DOHH2 (cell line): ENCODE results near the gene LRP10.

Experiments used
- H3F3A ChIP-seq: fragments of 200-600 bp; sonication (generic), shearing (Covaris generic); 2 replicates; pipeline ENCODE4 v1.6.0; 2016; ENCODE audit warnings: antibody characterized with exemption, mild to moderate bottlenecking; ENCODE audit not compliant: control insufficient read depth, insufficient read depth
- H3K27ac ChIP-seq: fragments of 200-600 bp; sonication (generic); 2 replicates; pipeline ENCODE4 v1.5.1; 2014; ENCODE audit warnings: low read depth, mild to moderate bottlenecking, low read length, moderate library complexity
- H3K27me3 ChIP-seq: fragments of 200-600 bp; sonication (generic); 2 replicates; pipeline ENCODE4 v1.6.1; 2014; ENCODE audit warnings: mild to moderate bottlenecking, low read length, mixed read lengths; ENCODE audit not compliant: control insufficient read depth
- H3K36me3 ChIP-seq: fragments of 200-600 bp; sonication (generic); 2 replicates; pipeline ENCODE4 v1.6.1; 2014; ENCODE audit warnings: mild to moderate bottlenecking, low read length, moderate library complexity, mixed read lengths; ENCODE audit not compliant: control insufficient read depth
- H3K4me1 ChIP-seq: fragments of 200-600 bp; sonication (generic); 2 replicates; pipeline ENCODE4 v1.6.1; 2014; ENCODE audit warnings: mild to moderate bottlenecking, low read length, mixed read lengths; ENCODE audit not compliant: control insufficient read depth
- H3K4me2 ChIP-seq: fragments of 200-600 bp; sonication (generic); 2 replicates; pipeline ENCODE4 v1.6.0; 2014; ENCODE audit warnings: mild to moderate bottlenecking, low read length, moderate library complexity
- H3K4me3 ChIP-seq: fragments of 200-600 bp; sonication (generic); 2 replicates; pipeline ENCODE4 v1.5.1; 2014; ENCODE audit warnings: mild to moderate bottlenecking, low read length, mixed read lengths
- H3K79me2 ChIP-seq: fragments of 200-600 bp; sonication (generic); 2 replicates; pipeline ENCODE4 v1.6.1; 2014; ENCODE audit warnings: mild to moderate bottlenecking, low read length, mixed read lengths; ENCODE audit not compliant: control insufficient read depth
- H3K9me2 ChIP-seq: fragments of 200-600 bp; sonication (generic); replicated peaks from 2 replicates; pipeline ENCODE4 v1.6.1; 2014; ENCODE audit warnings: mild to moderate bottlenecking, low read length, mixed read lengths; ENCODE audit not compliant: control insufficient read depth
- H3K9me3 ChIP-seq: fragments of 200-600 bp; sonication (generic); 2 replicates; pipeline ENCODE4 v1.6.1; 2014; ENCODE audit warnings: antibody characterized with exemption, low read length, mixed read lengths; ENCODE audit not compliant: control insufficient read depth, insufficient read depth
- H4K20me1 ChIP-seq: fragments of 200-600 bp; sonication (generic); 2 replicates; pipeline ENCODE4 v1.6.0; 2014; ENCODE audit warnings: low read depth, mild to moderate bottlenecking, antibody characterized with exemption, low read length, moderate library complexity; ENCODE audit not compliant: control insufficient read depth, insufficient read depth
- CTCF ChIP-seq: fragments of 200-600 bp; sonication (generic); IDR thresholded peaks from one replicate; pipeline ENCODE4 v1.5.1; 2014; ENCODE audit warnings: antibody characterized with exemption, mild to moderate bottlenecking, low read depth, low read length; ENCODE audit not compliant: poor library complexity, severe bottlenecking
- EZH2phosphoT487 ChIP-seq: fragments of 200-600 bp; sonication (generic); IDR thresholded peaks from 2 replicates; pipeline ENCODE4 v1.6.1; 2017; ENCODE audit warnings: borderline replicate concordance, mild to moderate bottlenecking, antibody characterized with exemption, low read length, moderate library complexity, mixed read lengths

LRP10 gene

GRCh38 chr14:22839159-22839779, 32.3 kb upstream of the LRP10 start:
- no peak overlapping the region for H3K4me2 ChIP-seq
- H3K79me2 ChIP-seq = no peaks in the 10 kb centered on the region
- H3K27ac ChIP-seq = no peak overlapping the region
- no peak overlapping the region for H3K4me3 ChIP-seq
- H3K4me1 ChIP-seq = peaks cover 9% of the 10 kb centered on the region
- no peaks in the 10 kb centered on the region for H4K20me1 ChIP-seq
- peaks cover 8% of the 10 kb centered on the region for H3F3A ChIP-seq
- TF ChIP-seq CTCF (no peak), EZH2phosphoT487 (no peak)
- H3K9me2 ChIP-seq = no peaks in the 10 kb centered on the region
- no peaks in the 10 kb centered on the region for H3K27me3 ChIP-seq
- peaks cover 23% of the 10 kb centered on the region for H3K36me3 ChIP-seq
- no peaks in the 10 kb centered on the region for H3K9me3 ChIP-seq

- Histone ChIP-seq H3K27me3 (no peaks in the 10 kb centered on the region), H3K36me3 (peaks cover 4% of the 10 kb centered on the region; the same call in 1 of the 2 replicates), H3K79me2 (no peaks in the 10 kb centered on the region), H3K4me3 (no peak overlapping the region), H3K27ac (no peak overlapping the region), H3F3A (no peaks in the 10 kb centered on the region), H3K4me1 (peaks cover 6% of the 10 kb centered on the region), H4K20me1 (no peaks in the 10 kb centered on the region), H3K4me2 (no peak overlapping the region), H3K9me3 (no peaks in the 10 kb centered on the region), H3K9me2 (no peaks in the 10 kb centered on the region)
- TF ChIP-seq EZH2phosphoT487 = no peak
- TF ChIP-seq CTCF = no peak
These were observed 30.2 kb upstream of the LRP10 start for GRCh38 chr14:22841311-22841710.

- Histone ChIP-seq H3K9me2 (no peaks in the 10 kb centered on the region), H3K9me3 (no peaks in the 10 kb centered on the region), H3K4me2 (no peak overlapping the region), H4K20me1 (no peaks in the 10 kb centered on the region), H3K79me2 (no peaks in the 10 kb centered on the region), H3K27ac (no peak overlapping the region), H3K4me3 (no peak overlapping the region), H3F3A (no peaks in the 10 kb centered on the region), H3K27me3 (no peaks in the 10 kb centered on the region), H3K4me1 (peaks cover under 1% of the 10 kb centered on the region; the same call in 1 of the 2 replicates), H3K36me3 (0 out of 2 replicates have a peak, but pooled peaks cover 4% of the 10 kb centered on the region)
- TF ChIP-seq EZH2phosphoT487 = no peak
- TF ChIP-seq CTCF = no peak
These were observed 29.8 kb upstream of the LRP10 start for GRCh38 chr14:22841769-22842168.
